ENCODE data around the gene PRR12. TPM values are rescaled to one million over a fixed set of nuclear protein-coding genes. Genes with fewer than 3 reads are reported as not detected.

The PRR12 gene
- total RNA-seq, 1 donor: 3.0 TPM

DNA sequence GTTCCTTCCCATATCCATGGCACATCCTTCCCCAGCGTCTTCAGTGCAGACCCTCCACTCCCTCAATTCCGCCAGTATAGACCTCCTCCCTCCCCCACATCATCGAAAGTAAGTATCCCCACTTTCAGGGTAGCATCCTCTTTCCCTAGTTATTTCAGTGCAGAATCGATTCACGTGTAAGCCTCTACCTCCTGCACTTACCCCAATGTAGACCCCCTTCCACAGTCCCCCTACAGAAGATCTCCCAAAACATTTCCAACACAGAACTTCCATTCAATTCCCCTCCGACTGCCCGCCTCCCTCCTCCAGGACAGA lies 74.0 kb downstream of the PRR12 start:
- TF ChIP-seq, protein P1, sequence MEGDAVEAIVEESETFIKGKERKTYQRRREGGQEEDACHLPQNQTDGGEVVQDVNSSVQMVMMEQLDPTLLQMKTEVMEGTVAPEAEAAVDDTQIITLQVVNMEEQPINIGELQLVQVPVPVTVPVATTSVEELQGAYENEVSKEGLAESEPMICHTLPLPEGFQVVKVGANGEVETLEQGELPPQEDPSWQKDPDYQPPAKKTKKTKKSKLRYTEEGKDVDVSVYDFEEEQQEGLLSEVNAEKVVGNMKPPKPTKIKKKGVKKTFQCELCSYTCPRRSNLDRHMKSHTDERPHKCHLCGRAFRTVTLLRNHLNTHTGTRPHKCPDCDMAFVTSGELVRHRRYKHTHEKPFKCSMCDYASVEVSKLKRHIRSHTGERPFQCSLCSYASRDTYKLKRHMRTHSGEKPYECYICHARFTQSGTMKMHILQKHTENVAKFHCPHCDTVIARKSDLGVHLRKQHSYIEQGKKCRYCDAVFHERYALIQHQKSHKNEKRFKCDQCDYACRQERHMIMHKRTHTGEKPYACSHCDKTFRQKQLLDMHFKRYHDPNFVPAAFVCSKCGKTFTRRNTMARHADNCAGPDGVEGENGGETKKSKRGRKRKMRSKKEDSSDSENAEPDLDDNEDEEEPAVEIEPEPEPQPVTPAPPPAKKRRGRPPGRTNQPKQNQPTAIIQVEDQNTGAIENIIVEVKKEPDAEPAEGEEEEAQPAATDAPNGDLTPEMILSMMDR (IDR thresholded peaks at IDR 0.05; ENCODE audit: insufficient read depth, low read depth, low read length): no peak
- peak; percentile 6 for DNase-seq (ENCODE audit: low read depth)
- H3K4me3 ChIP-seq (ENCODE audit: low read depth, low read length): peak overlapping the region; percentile 95

DNA sequence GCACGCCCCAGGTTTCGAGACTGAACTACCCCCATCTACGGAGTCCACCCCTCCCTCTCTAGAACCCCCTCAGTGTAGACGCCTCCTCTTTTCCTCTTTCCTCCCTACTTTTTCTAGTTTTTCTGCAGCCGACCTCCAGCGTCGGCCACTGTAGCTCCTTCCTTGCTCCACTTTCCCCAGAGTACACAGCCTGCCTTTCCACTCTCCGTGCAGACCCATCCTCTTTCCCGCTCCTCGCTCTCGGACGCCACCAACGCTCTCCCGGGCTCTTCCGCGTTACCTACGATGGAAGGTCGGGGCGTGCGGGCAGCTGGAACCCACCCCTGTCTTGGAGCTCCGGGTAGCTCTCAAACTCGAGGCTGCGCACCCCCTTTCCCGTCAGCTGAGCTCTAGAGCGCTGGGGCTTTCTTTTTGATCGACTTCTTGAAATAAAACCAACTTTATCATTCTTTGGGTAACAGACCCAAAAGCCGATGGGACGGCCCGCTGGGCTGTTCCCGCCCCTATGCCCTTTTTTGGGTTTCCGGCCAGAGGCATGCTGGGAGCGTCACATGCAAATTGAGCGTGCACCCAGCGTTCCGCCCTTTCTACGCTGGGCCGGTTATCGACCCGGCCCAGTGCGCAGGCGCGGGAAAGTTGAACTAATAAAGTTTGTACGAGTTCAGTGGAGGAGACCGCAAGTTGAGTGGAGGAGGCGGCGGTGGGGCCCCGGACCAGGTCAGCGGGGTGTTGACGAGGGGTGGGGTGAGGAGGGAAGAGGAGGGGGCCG lies 74.6 kb downstream of the PRR12 start, which contains the start of the genes BCL2L12 and IRF3:
BCL2L12 (plus strand) TSS at position 583 of the 769 bp plus-strand sequence. CDS start 760 bp downstream, outside the sequence.
IRF3 (minus strand) TSS at position 507 of the 769 bp plus-strand sequence. CDS start 1,019 bp downstream, outside the sequence.
- TF ChIP-seq, protein P1 (IDR thresholded peaks at IDR 0.05; ENCODE audit: insufficient read depth, low read depth, low read length): no peak
- peak; percentile 96 for DNase-seq (ENCODE audit: low read depth)
- H3K4me3 ChIP-seq (ENCODE audit: low read depth, low read length): peak within 1 kb of the TSS; percentile 95

DNA sequence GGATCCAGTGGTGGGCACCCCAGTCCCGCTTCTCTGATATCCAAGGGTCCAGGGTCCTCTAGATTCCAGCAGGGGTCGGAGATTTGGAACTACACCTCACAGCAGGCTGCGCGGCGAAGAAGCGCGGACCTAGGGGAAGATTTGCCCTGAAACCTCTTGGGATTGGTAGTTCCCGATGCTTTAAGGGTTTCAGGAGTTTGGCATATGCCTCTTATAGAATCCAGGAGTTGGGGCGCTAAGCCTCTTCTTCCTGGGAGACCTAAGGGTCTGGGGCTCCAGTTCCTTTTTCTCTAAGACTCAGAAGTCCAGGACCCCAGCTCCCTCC lies 75.1 kb downstream of the PRR12 start:
- TF ChIP-seq, protein P1 (IDR thresholded peaks at IDR 0.05; ENCODE audit: insufficient read depth, low read depth, low read length): no peak
- DNase-seq (ENCODE audit: low read depth): no peak
- peak overlapping the region; percentile 95 for H3K4me3 ChIP-seq (ENCODE audit: low read depth, low read length)

DNA sequence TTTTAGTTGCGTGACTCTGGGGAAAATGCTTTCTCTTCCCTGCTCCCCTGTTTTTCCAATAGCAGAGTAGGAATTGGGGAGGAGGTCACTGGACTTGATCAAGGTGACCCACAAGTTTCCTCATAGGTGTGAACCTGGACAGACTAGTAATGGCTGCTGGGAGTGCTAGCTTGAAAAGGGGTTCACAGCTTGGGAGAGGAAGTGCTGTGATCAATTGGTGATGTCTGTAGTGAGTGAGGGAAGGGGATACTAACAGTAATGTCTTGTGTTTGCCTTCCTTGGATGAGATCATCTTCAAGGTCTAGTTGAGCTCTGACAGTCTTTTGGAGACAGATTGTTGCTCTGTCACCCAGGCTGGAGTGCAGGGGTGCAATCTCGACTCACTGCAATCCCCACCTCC lies 76.5 kb downstream of the PRR12 start:
- TF ChIP-seq, protein P1 (IDR thresholded peaks at IDR 0.05; ENCODE audit: insufficient read depth, low read depth, low read length): no peak
- H3K4me3 ChIP-seq (ENCODE audit: low read depth, low read length): no peak overlapping the region
- DNase-seq (ENCODE audit: low read depth): no peak

DNA sequence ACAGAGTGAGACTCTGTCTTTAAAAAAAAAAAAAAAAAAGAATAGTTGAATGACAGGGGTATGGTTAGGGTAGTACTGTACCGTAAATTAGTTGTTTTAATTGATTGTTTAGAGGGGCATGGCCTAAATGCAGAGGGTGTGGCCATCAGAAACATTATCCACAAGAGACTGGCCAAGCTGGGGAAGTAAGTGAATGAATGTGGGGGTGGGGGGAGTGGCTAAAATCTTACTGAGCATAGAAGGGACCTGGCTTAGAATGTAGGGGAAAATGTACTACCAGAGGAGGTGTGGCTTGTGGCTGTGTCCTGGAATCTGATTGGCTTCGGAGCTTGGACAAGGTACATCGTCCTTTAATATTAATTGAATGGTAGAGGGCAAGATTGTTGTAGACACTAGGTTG lies 78.5 kb downstream of the PRR12 start:
- H3K4me3 ChIP-seq (ENCODE audit: low read depth, low read length): no peak overlapping the region
- DNase-seq (ENCODE audit: low read depth): no peak
- TF ChIP-seq, protein P1 (IDR thresholded peaks at IDR 0.05; ENCODE audit: insufficient read depth, low read depth, low read length): no peak

DNA sequence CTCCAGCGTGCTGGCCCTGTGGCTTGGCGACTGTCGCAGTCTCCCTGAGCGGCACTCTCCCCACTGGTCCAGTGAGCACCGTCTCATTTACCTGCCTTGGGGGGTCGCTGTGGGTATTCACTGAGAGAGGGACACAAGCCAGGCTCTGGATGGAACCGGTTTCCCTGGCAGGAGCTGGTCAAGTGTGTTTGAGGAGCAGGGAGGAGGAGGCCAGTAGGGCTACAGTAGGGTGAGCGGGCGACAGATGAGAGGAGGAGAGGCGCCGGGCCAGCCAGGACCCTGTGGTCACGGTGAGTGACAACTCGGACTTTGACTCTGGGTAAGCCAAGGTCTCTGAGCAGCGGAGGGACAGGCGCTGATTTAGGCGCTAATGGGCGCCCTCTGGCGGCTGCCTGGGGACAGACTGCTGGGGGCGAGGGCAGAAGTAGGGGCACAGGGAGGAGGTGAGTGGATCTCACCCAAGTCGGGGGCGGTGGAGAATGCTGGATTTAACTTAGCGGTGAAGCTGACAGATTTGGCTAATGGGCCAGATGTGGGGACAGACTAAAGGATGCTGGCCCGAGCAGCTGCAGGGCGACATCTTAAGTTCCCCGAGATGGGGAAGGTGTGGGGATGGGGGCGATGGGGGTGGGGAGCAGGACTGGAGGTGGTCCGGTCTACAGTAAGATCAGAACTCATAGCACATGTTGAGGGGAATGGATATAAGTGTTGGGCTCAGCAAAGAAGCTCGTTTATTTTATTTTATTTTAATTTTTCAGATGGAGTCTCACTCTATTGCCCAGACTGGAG lies 81.3 kb downstream of the PRR12 start:
- DNase-seq (ENCODE audit: low read depth): peak; percentile 69
- TF ChIP-seq, protein P1 (IDR thresholded peaks at IDR 0.05; ENCODE audit: insufficient read depth, low read depth, low read length): peak; percentile 91
- no peak overlapping the region for H3K4me3 ChIP-seq (ENCODE audit: low read depth, low read length)

Small RNA genes within 50 kb of the gene (small RNA-seq; reads per million reads assigned to genes)
- gene RF00019: not detected

Other genes with a start within 250 kb of the PRR12 start
- gene TEAD2, start 228.8 kb upstream of the PRR12 start, total RNA-seq: 37.6 and 38.7 TPM in 2 replicates
- gene DKKL1, start 227.3 kb upstream of the PRR12 start, total RNA-seq: 0.32 TPM in 1 of 2 replicates, not detected in the other
- not detected in 2 replicates for gene KASH5, start 202.9 kb upstream of the PRR12 start, total RNA-seq
- not detected in 2 replicates for gene PTH2, start 167.7 kb upstream of the PRR12 start, total RNA-seq
- gene GFY, start 165.8 kb upstream of the PRR12 start, total RNA-seq: not detected in 2 replicates
- gene SLC17A7, start 149.7 kb upstream of the PRR12 start, total RNA-seq: not detected in 2 replicates
- 91.1 and 107 TPM in 2 replicates for gene PIH1D1, start 139.4 kb upstream of the PRR12 start, total RNA-seq
- gene ALDH16A1, start 138.0 kb upstream of the PRR12 start, total RNA-seq: 17.7 and 40.6 TPM in 2 replicates
- 2.6 and 4.8 TPM in 2 replicates for gene FLT3LG, start 117.0 kb upstream of the PRR12 start, total RNA-seq
- 1,887 and 2,774 TPM in 2 replicates for gene RPL13A, start 103.6 kb upstream of the PRR12 start, total RNA-seq
- gene RPS11, start 94.7 kb upstream of the PRR12 start, total RNA-seq: 1,679 and 1,912 TPM in 2 replicates
- gene FCGRT, start 78.5 kb upstream of the PRR12 start, total RNA-seq: 39.7 and 44.8 TPM in 2 replicates
- 115 and 162 TPM in 2 replicates for gene RCN3, start 63.2 kb upstream of the PRR12 start, total RNA-seq
- 76.9 and 101 TPM in 2 replicates for gene NOSIP, start 10.6 kb upstream of the PRR12 start, total RNA-seq
- 0.32 and 0.43 TPM in 2 replicates for gene PRRG2, start 9.9 kb upstream of the PRR12 start, total RNA-seq
- 43.2 and 44.5 TPM in 2 replicates for gene RRAS, start 49.0 kb downstream of the PRR12 start, total RNA-seq
- 17.4 and 18.1 TPM in 2 replicates for gene SCAF1, start 51.0 kb downstream of the PRR12 start, total RNA-seq
- gene IRF3, start 74.7 kb downstream of the PRR12 start, total RNA-seq: 49.9 and 66.5 TPM in 2 replicates
- gene BCL2L12, start 74.8 kb downstream of the PRR12 start, total RNA-seq: 4.7 and 6.8 TPM in 2 replicates
- 258 and 341 TPM in 2 replicates for gene PRMT1, start 86.1 kb downstream of the PRR12 start, total RNA-seq
- gene ADM5, start 98.4 kb downstream of the PRR12 start, total RNA-seq: under 0.01 and 0.32 TPM in 2 replicates
- gene CPT1C, start 99.9 kb downstream of the PRR12 start, total RNA-seq: 20.0 and 32.0 TPM in 2 replicates
- 0.43 TPM in 1 of 2 replicates, not detected in the other for gene TSKS, start 172.1 kb downstream of the PRR12 start, total RNA-seq
- 92.0 and 97.0 TPM in 2 replicates for gene AP2A1, start 175.8 kb downstream of the PRR12 start, total RNA-seq
- gene FUZ, start 222.1 kb downstream of the PRR12 start, total RNA-seq: 15.1 and 19.3 TPM in 2 replicates
- 21.6 and 21.9 TPM in 2 replicates for gene MED25, start 227.1 kb downstream of the PRR12 start, total RNA-seq